Activated naive CD8-positive, alpha-beta T cell (primary cell): Measurements from ENCODE around the gene KCNAB2.

ENCODE experiments used
- H3K27ac Mint-ChIP-seq: one replicate; pipeline ENCODE4 v1.8.0; 2021; ENCODE audit warnings: mixed read lengths
- H3K27me3 Mint-ChIP-seq: one replicate; pipeline ENCODE4 v1.8.0; 2021; ENCODE audit warnings: mixed read lengths
- H3K36me3 Mint-ChIP-seq: one replicate; pipeline ENCODE4 v1.8.0; 2021; ENCODE audit warnings: mixed read lengths
- H3K4me1 Mint-ChIP-seq: one replicate; pipeline ENCODE4 v1.8.0; 2021; ENCODE audit warnings: low read depth, mixed read lengths
- H3K4me3 Mint-ChIP-seq: one replicate; pipeline ENCODE4 v1.8.0; 2021; ENCODE audit warnings: mild to moderate bottlenecking, mixed read lengths
- H3K9me3 Mint-ChIP-seq: one replicate; pipeline ENCODE4 v1.8.0; 2021; ENCODE audit warnings: low read depth, mixed read lengths

The KCNAB2 gene

GRCh38 chr1:6117064-6117463 lies 71.4 kb downstream of the KCNAB2 start:
- no peak overlapping the region for H3K4me3 Mint-ChIP-seq
- peaks cover 7% of the 10 kb centered on the region for H3K9me3 Mint-ChIP-seq
- H3K27ac Mint-ChIP-seq, result no peak overlapping the region
- H3K4me1 Mint-ChIP-seq, result no peaks in the 10 kb centered on the region
- no peaks in the 10 kb centered on the region for H3K36me3 Mint-ChIP-seq
- peaks cover 2% of the 10 kb centered on the region for H3K27me3 Mint-ChIP-seq

DNA sequence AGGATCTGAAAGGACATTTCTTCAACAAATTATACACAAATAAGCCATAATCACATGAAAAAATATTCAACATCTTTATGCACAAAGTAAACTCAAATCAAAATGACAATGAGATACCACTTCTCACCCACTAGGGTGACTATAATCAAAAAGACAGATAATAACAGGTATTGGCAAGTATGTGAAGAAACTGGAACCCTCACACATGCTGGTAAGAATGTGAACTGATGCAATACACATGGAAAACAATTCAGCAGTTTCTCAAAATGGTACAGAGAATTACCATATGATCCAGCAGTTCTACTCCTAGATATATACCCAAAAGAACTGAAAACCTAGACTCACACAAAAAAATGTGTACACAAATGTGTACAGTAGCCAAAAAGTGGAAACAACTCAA lies 71.9 kb downstream of the KCNAB2 start:
- Mint-ChIP-seq H3K9me3 (peaks cover 7% of the 10 kb centered on the region), H3K27me3 (peaks cover 2% of the 10 kb centered on the region), H3K36me3 (no peaks in the 10 kb centered on the region), H3K4me1 (no peaks in the 10 kb centered on the region), H3K27ac (no peak overlapping the region), H3K4me3 (no peak overlapping the region)

GRCh38 chr1:6118415-6118814 lies 72.7 kb downstream of the KCNAB2 start:
- H3K4me1 Mint-ChIP-seq, result no peaks in the 10 kb centered on the region
- no peaks in the 10 kb centered on the region for H3K36me3 Mint-ChIP-seq
- peaks cover 7% of the 10 kb centered on the region for H3K9me3 Mint-ChIP-seq
- H3K4me3 Mint-ChIP-seq, result no peak overlapping the region
- H3K27ac Mint-ChIP-seq, result no peak overlapping the region
- no peaks in the 10 kb centered on the region for H3K27me3 Mint-ChIP-seq

DNA sequence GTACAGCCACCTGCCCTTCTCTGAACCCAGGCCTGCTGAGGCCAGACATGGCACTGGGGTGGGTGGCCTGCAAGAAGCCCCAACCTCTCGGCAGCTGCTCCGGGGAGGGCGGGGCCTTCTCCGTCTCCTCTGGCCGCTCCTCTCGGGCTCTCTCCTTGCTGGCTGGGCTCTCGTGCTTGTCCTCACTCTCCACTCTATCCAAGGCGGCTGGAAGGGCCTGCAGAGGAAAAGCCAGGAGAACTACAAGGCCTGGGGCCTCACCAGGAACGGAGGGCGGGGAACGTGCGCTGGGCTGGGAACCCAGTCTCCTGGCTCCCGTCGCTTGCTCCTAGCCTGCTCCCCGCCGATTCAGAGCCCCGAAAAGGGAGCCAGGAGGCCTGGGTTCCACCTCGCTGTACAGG lies 75.3 kb downstream of the KCNAB2 start:
- Mint-ChIP-seq H3K36me3 (no peaks in the 10 kb centered on the region), H3K27ac (no peak overlapping the region), H3K4me1 (no peaks in the 10 kb centered on the region), H3K9me3 (peaks cover 7% of the 10 kb centered on the region), H3K4me3 (no peak overlapping the region), H3K27me3 (no peaks in the 10 kb centered on the region)

DNA sequence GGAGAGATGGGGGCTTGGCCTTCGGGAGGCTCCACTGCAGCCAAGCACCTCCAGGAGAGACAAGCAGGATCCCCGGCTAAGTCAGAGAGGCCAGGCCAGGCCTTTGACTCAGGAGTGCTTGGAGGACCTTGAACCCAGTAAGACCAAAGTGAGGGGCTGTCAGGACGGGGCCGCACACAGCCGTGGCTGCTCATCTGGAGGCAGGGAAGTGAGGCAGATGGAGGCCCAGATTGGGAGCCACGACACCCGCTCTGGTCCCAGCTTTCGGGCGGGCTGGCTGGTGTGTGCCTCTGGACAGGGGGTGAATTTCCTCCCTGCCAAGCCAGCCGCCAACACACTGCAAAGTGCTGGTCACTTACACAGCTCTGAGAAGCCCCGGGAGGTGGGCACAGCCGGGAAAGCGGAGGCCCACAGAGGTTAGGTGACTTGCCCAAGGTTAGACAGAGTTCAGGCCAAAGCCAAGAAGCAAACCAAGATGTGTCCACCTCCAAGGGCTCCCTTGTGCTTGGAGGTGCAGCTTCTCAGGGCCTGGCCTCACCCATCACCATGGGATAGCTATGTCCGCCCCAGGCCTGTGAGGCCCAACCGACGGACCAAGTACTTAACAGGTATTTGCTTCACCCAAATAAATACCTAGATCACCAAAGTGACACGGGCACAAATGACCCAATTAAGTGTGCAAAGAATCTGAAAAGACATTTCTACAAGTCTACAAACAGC lies 76.1 kb downstream of the KCNAB2 start:
- Mint-ChIP-seq H3K9me3 (peaks cover 4% of the 10 kb centered on the region), H3K27ac (no peak overlapping the region), H3K4me3 (no peak overlapping the region), H3K27me3 (no peaks in the 10 kb centered on the region), H3K36me3 (no peaks in the 10 kb centered on the region), H3K4me1 (peaks cover 2% of the 10 kb centered on the region)

- Mint-ChIP-seq H3K36me3 (no peaks in the 10 kb centered on the region), H3K27ac (no peak overlapping the region), H3K4me1 (peaks cover 8% of the 10 kb centered on the region), H3K4me3 (no peak overlapping the region), H3K27me3 (no peaks in the 10 kb centered on the region), H3K9me3 (no peaks in the 10 kb centered on the region)
Measured at GRCh38 chr1:6123083-6123482, 77.4 kb downstream of the KCNAB2 start.

DNA sequence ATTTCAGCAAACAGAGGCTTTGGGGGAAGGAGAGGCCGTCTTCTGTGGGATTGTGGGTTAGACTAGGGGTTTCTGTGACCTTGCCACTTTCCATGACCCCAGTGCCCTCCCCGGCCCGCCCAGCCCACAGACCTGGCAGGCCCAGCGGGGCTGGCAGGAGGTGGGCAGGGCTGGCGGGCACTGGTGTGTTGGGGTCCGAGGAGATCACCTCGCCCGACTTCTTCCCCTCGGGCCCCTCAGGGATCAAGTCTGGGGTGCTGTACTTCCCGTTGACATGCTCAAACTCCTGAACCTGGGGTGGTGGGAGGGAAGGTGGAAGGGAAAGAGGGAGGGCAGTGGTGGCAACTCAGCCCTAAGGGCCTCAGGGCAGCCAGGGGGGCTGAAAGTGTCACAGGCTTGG lies 78.1 kb downstream of the KCNAB2 start:
- no peak overlapping the region for H3K4me3 Mint-ChIP-seq
- H3K27ac Mint-ChIP-seq, result no peak overlapping the region
- H3K27me3 Mint-ChIP-seq, result no peaks in the 10 kb centered on the region
- H3K36me3 Mint-ChIP-seq, result no peaks in the 10 kb centered on the region
- no peaks in the 10 kb centered on the region for H3K9me3 Mint-ChIP-seq
- H3K4me1 Mint-ChIP-seq, result peaks cover 8% of the 10 kb centered on the region

- Mint-ChIP-seq H3K27ac (no peak overlapping the region), H3K4me1 (peaks cover 8% of the 10 kb centered on the region), H3K27me3 (no peaks in the 10 kb centered on the region), H3K36me3 (no peaks in the 10 kb centered on the region), H3K4me3 (no peak overlapping the region), H3K9me3 (no peaks in the 10 kb centered on the region)
Measured at GRCh38 chr1:6124341-6124740, 78.7 kb downstream of the KCNAB2 start.

DNA sequence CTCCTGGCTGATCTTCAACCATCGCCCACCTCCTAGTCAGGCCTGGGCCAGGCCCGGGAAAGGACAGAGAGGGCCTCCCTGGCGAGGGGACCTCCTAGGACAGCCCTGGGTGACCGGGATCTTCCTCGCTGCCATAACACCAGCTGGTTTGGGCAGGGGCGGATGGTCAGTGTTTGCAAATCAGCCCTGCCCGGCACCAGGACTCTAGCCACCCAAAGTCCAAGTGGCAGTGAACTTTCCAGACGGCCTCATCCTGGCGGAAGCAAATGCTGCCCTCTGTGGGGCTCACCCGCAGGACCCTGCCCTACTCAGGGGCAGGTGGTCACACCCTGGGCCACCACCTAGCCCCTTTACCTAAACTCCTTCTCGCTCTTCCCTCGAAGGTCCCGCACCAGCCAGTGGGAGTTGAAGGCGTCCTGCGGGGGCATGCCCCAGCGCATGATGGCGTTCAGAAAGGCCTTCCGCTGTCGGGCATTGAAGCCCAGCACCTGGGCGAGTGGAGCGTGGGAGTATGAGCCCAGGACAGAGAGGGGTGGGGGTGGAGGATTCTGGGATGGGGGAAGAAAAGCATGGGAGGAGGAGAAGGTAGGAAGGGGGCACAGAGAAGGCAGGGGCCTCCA lies 79.2 kb downstream of the KCNAB2 start:
- Mint-ChIP-seq H3K27ac (no peak overlapping the region), H3K36me3 (no peaks in the 10 kb centered on the region), H3K27me3 (no peaks in the 10 kb centered on the region), H3K4me1 (peaks cover 8% of the 10 kb centered on the region), H3K9me3 (no peaks in the 10 kb centered on the region), H3K4me3 (no peak overlapping the region)

- H3K27me3 Mint-ChIP-seq, result no peaks in the 10 kb centered on the region
- no peak overlapping the region for H3K27ac Mint-ChIP-seq
- peaks cover 8% of the 10 kb centered on the region for H3K4me1 Mint-ChIP-seq
- no peak overlapping the region for H3K4me3 Mint-ChIP-seq
- no peaks in the 10 kb centered on the region for H3K36me3 Mint-ChIP-seq
- H3K9me3 Mint-ChIP-seq, result no peaks in the 10 kb centered on the region
Measured at GRCh38 chr1:6125366-6125765, 79.7 kb downstream of the KCNAB2 start.

DNA sequence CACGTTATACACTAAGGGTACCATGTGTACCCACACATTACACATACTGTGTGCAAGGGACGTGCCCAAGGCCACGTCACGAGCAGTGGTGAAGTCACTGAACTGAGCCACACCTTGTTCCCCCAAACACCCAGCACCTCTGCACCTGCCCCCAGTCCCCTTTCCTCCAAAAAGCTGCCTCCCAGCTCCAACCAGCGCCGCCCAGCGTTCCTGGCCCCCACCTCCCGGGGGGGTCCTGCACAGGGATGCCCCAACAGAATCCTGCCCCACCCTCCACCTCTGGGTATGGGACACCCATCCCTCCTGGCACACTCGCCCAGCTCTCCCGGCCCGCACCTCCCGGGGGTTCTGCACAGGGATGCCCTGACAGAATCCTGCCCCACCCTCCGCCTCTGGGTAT lies 80.3 kb downstream of the KCNAB2 start:
- H3K4me1 Mint-ChIP-seq, result peaks cover 8% of the 10 kb centered on the region
- no peaks in the 10 kb centered on the region for H3K36me3 Mint-ChIP-seq
- no peak overlapping the region for H3K27ac Mint-ChIP-seq
- no peak overlapping the region for H3K4me3 Mint-ChIP-seq
- no peaks in the 10 kb centered on the region for H3K9me3 Mint-ChIP-seq
- H3K27me3 Mint-ChIP-seq, result no peaks in the 10 kb centered on the region

DNA sequence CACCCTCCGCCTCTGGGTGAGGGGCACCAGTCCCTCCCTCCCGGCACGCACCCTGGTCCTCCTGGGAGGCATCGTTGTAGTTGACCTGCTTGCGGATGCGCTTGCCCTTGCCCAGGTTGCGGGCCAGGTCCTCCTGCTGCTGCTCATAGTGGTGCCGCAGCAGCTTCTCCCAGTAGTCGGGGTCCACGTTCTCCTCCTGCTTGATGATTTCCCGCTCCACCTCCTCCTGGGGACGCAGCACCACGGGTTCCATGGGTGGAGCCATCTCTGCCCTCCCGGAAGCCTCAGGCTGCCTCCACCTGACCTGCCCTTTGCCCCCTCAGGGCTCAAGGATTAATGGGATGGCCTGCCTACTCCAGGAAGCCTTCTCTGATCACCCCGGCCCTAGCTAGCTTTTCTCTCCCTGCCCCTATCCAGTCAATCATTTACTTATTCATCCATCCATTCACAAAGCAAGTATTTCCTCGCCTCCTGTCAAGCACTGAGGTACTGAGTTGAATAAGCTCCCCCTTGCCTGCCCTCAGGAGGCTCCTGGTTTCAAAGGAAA lies 80.9 kb downstream of the KCNAB2 start:
- H3K4me1 Mint-ChIP-seq, result peaks cover 8% of the 10 kb centered on the region
- H3K27ac Mint-ChIP-seq, result no peak overlapping the region
- no peak overlapping the region for H3K4me3 Mint-ChIP-seq
- H3K27me3 Mint-ChIP-seq, result no peaks in the 10 kb centered on the region
- H3K36me3 Mint-ChIP-seq, result no peaks in the 10 kb centered on the region
- H3K9me3 Mint-ChIP-seq, result no peaks in the 10 kb centered on the region

GRCh38 chr1:6127587-6128163 lies 82.0 kb downstream of the KCNAB2 start:
- peaks cover 7% of the 10 kb centered on the region for H3K9me3 Mint-ChIP-seq
- peaks cover 3% of the 10 kb centered on the region for H3K36me3 Mint-ChIP-seq
- no peak overlapping the region for H3K4me3 Mint-ChIP-seq
- H3K27me3 Mint-ChIP-seq, result no peaks in the 10 kb centered on the region
- no peak overlapping the region for H3K27ac Mint-ChIP-seq
- peaks cover 8% of the 10 kb centered on the region for H3K4me1 Mint-ChIP-seq

DNA sequence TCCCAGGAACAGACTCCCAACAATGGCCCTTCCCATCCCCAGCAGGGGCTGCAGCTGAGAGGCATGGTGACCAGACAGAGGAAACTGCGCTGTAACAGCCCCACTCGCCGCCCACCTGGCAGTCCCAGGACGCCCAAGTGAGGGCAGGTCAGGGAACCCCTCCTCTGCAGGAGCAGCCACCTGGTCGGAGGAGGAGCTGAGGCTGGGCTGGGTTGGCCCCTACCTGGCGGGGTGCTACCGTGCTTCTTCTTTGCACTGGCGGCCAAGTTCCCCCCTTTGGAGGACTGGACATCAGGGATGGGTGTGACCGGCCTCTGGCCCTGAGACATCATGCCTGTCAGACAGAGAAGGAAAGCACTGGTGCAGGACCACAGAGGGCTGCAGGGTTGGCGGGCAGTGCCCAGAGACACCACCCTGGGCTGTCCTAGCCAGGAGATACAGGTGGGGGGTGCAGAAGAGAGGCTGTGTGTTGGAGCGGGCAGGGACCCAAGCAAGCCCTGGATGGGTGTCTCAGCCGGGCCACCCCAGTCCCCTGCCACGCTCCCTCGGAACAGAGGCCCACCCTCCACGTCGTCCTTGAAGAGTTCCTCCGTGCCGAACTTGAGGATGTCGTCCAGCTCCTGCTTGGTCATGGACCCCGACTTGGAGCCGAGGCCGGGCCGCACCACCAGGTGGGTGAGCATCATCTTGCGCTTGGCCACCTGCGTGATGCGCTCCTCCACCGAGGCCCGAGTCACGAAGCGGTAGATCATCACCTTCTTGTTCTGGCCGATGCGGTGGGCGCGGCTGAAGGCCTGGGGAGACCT lies 82.8 kb downstream of the KCNAB2 start:
- Mint-ChIP-seq H3K4me3 (no peak overlapping the region), H3K9me3 (peaks cover 7% of the 10 kb centered on the region), H3K36me3 (peaks cover 3% of the 10 kb centered on the region), H3K27ac (no peak overlapping the region), H3K4me1 (peaks cover 8% of the 10 kb centered on the region), H3K27me3 (no peaks in the 10 kb centered on the region)

DNA sequence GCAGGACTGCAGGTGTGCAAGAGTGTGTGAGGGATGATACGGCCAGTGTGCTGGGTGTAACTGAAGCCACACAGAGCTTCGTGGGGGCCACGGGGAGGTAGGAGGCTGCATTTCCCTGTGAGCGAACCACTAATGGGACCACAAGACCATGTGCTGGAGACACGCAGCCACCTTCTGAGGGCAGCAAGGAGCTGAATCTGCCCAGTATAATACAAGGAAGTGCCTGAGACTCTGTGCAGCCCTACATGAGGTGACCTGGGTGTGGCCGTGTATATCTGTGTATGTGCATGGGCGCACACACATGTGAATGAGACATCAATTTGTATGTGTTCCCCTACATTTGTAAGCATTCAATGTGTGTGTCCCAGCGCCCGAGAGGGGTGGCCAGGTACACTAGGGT lies 83.6 kb downstream of the KCNAB2 start:
- Mint-ChIP-seq H3K36me3 (peaks cover 3% of the 10 kb centered on the region), H3K4me3 (no peak overlapping the region), H3K4me1 (peaks cover 8% of the 10 kb centered on the region), H3K27ac (no peak overlapping the region), H3K9me3 (peaks cover 7% of the 10 kb centered on the region), H3K27me3 (no peaks in the 10 kb centered on the region)
